ENCODE results near the gene ALOX5.
A peak's percentile ranks its signal among the peaks of the same experiment; 100 is the strongest.
"Not testable (repeated sequence)": the region's sequence is repeated elsewhere in the genome, so short reads cannot be mapped to it uniquely, and the experiment has no call there.

The ALOX5 gene

GRCh38 chr10:45373576-45374349 lies at the start of gene ALOX5:
Gene ALOX5 (plus strand): TSS chr10:45374216. CDS start chr10:45374280, 64 bp downstream.
- peak; percentile 34 to 59 for DNase-seq

GRCh38 chr10:45325116-45325515 lies 48.9 kb upstream of the ALOX5 start:
- no peak for DNase-seq

- not testable (repeated sequence) for DNase-seq
Observed at GRCh38 chr10:45326864-45327263, 47.2 kb upstream of the ALOX5 start.

GRCh38 chr10:45331824-45332223 lies 42.2 kb upstream of the ALOX5 start:
- DNase-seq = not testable (repeated sequence)

GRCh38 chr10:45339894-45340293 lies 34.1 kb upstream of the ALOX5 start:
- no peak for DNase-seq

- DNase-seq = not testable (repeated sequence)
Observed at GRCh38 chr10:45340420-45340819, 33.6 kb upstream of the ALOX5 start.

- DNase-seq = not testable (repeated sequence)
Observed at GRCh38 chr10:45346652-45347335, 27.2 kb upstream of the ALOX5 start.

- not testable (repeated sequence) for DNase-seq
Observed at GRCh38 chr10:45347464-45347863, 26.6 kb upstream of the ALOX5 start.

GRCh38 chr10:45348196-45348765 lies 25.7 kb upstream of the ALOX5 start:
- not testable (repeated sequence) for DNase-seq

- no peak for DNase-seq
Observed at GRCh38 chr10:45353186-45353585, 20.8 kb upstream of the ALOX5 start.

- DNase-seq = no peak
Observed at GRCh38 chr10:45354261-45354660, 19.8 kb upstream of the ALOX5 start.

- no peak for DNase-seq
Observed at GRCh38 chr10:45355494-45355893, 18.5 kb upstream of the ALOX5 start.

GRCh38 chr10:45358961-45359360 lies 15.1 kb upstream of the ALOX5 start:
- not testable (repeated sequence) for DNase-seq

GRCh38 chr10:45361983-45362799 lies 11.8 kb upstream of the ALOX5 start:
- not testable (repeated sequence) for DNase-seq

- not testable (repeated sequence) for DNase-seq
Observed at GRCh38 chr10:45367643-45368042, 6.4 kb upstream of the ALOX5 start.

- no peak for DNase-seq
Observed at GRCh38 chr10:45368181-45368580, 5.8 kb upstream of the ALOX5 start.

GRCh38 chr10:45370202-45370955 lies 3.6 kb upstream of the ALOX5 start:
- no peak for DNase-seq

GRCh38 chr10:45371560-45371959 lies 2.5 kb upstream of the ALOX5 start:
- no peak for DNase-seq

GRCh38 chr10:45372251-45372951 lies 1.6 kb upstream of the ALOX5 start:
- no peak for DNase-seq

- DNase-seq = no peak
Observed at GRCh38 chr10:45373003-45373575, 927 bp upstream of the ALOX5 start.

Data from NCI-H187 (cell line).